Loucy (cell line): ENCODE results near the gene VMP1.
"Not testable (repeated sequence)": the region's sequence is repeated elsewhere in the genome, so short reads cannot be mapped to it uniquely, and the experiment has no call there.

Experiments used
- H2AFZ ChIP-seq: fragments of 200-600 bp; sonication (generic); 2 replicates; pipeline ENCODE4 v1.6.0; 2016; ENCODE audit warnings: antibody characterized with exemption, mild to moderate bottlenecking, low read length, moderate library complexity
- H3F3A ChIP-seq: fragments of 200-600 bp; 2 replicates; pipeline ENCODE4 v1.6.0; 2016; ENCODE audit warnings: antibody characterized with exemption, low read depth, mild to moderate bottlenecking
- H3K27me3 ChIP-seq: fragments of 200-600 bp; sonication (generic); 2 replicates; pipeline ENCODE4 v1.6.1; 2014; ENCODE audit warnings: low read length, mild to moderate bottlenecking; ENCODE audit not compliant: insufficient read depth, poor library complexity, severe bottlenecking
- H3K36me3 ChIP-seq: fragments of 200-600 bp; sonication (generic); 2 replicates; pipeline ENCODE4 v1.6.1; 2016; ENCODE audit warnings: low read length; ENCODE audit not compliant: insufficient read depth
- H3K4me1 ChIP-seq: fragments of 200-600 bp; sonication (generic); 2 replicates; pipeline ENCODE4 v1.5.1; 2014; ENCODE audit warnings: low read length, mild to moderate bottlenecking; ENCODE audit not compliant: insufficient read depth, poor library complexity, severe bottlenecking
- H3K4me2 ChIP-seq: fragments of 200-600 bp; sonication (generic); 2 replicates; pipeline ENCODE4 v1.6.0; 2014; ENCODE audit warnings: antibody characterized with exemption, low read length, low read depth, mild to moderate bottlenecking; ENCODE audit not compliant: poor library complexity, severe bottlenecking
- H3K4me3 ChIP-seq: fragments of 200-600 bp; sonication (generic); 2 replicates; pipeline ENCODE4 v1.5.1; 2014; ENCODE audit warnings: low read length, mild to moderate bottlenecking, mixed read lengths; ENCODE audit not compliant: poor library complexity, severe bottlenecking
- H3K79me2 ChIP-seq: fragments of 200-600 bp; sonication (generic); 2 replicates; pipeline ENCODE4 v1.6.1; 2014; ENCODE audit warnings: low read length; ENCODE audit not compliant: insufficient read depth
- H3K9ac ChIP-seq: fragments of 200-600 bp; sonication (generic); 2 replicates; pipeline ENCODE4 v1.6.0; 2014; ENCODE audit warnings: mild to moderate bottlenecking, low read depth, low read length, moderate library complexity; ENCODE audit not compliant: poor library complexity, severe bottlenecking
- H3K9me2 ChIP-seq: fragments of 200-600 bp; sonication (generic); replicated peaks from 2 replicates; pipeline ENCODE4 v1.6.1; 2016; ENCODE audit warnings: low read depth, low read length, mixed read lengths
- H3K9me3 ChIP-seq: fragments of 200-600 bp; sonication (generic); 2 replicates; pipeline ENCODE4 v1.6.1; 2014; ENCODE audit warnings: mild to moderate bottlenecking, antibody characterized with exemption, low read length, low read depth; ENCODE audit not compliant: insufficient read depth
- H4K20me1 ChIP-seq: fragments of 200-600 bp; sonication (generic); 2 replicates; pipeline ENCODE4 v1.6.0; 2014; ENCODE audit warnings: antibody characterized with exemption, low read length, mild to moderate bottlenecking; ENCODE audit not compliant: insufficient read depth, poor library complexity, severe bottlenecking
- CTCF ChIP-seq: fragments of 200-600 bp; sonication (generic); conservative IDR thresholded peaks from 2 replicates; pipeline ENCODE4 v1.5.1; 2014; ENCODE audit warnings: mild to moderate bottlenecking, antibody characterized with exemption, low read length
- EZH2phosphoT487 ChIP-seq: fragments of 200-600 bp; IDR thresholded peaks from 2 replicates; pipeline ENCODE4 v1.6.1; 2018; ENCODE audit warnings: antibody characterized with exemption, mild to moderate bottlenecking, moderate library complexity, borderline replicate concordance

The VMP1 gene

GRCh38 chr17:59851439-59852375 is 144.3 kb downstream of the VMP1 start:
- no peaks in the 10 kb centered on the region for H3K9me2 ChIP-seq
- no peaks in the 10 kb centered on the region for H3K79me2 ChIP-seq
- TF ChIP-seq CTCF = no peak
- no peak for TF ChIP-seq EZH2phosphoT487
- H3K36me3 ChIP-seq = no peaks in the 10 kb centered on the region
- no peaks in the 10 kb centered on the region for H3K27me3 ChIP-seq
- H3F3A ChIP-seq = no peaks in the 10 kb centered on the region; the same call in 1 of the 2 replicates
- H4K20me1 ChIP-seq = no peaks in the 10 kb centered on the region
- no peak overlapping the region for H3K9ac ChIP-seq
- no peak overlapping the region for H3K4me2 ChIP-seq
- H3K4me1 ChIP-seq = peaks cover 5% of the 10 kb centered on the region
- no peaks in the 10 kb centered on the region for H3K9me3 ChIP-seq
- H3K4me3 ChIP-seq = no peak overlapping the region
- no peak overlapping the region for H2AFZ ChIP-seq

GRCh38 chr17:59852847-59853167 is 145.4 kb downstream of the VMP1 start:
- not testable (repeated sequence) for H3K9me3 ChIP-seq, H3K4me3 ChIP-seq, H3K4me1 ChIP-seq, H3K27me3 ChIP-seq, H3K36me3 ChIP-seq, H3K9me2 ChIP-seq, H3K4me2 ChIP-seq, H3F3A ChIP-seq, H4K20me1 ChIP-seq, H3K79me2 ChIP-seq, H3K9ac ChIP-seq
- H2AFZ ChIP-seq = peak overlapping the region; percentile 38; the same call in 1 of the 2 replicates

- Histone ChIP-seq H3K9ac (no peak overlapping the region), H3K4me3 (no peak overlapping the region), H3K9me3 (no peaks in the 10 kb centered on the region), H3K4me1 (peaks cover 5% of the 10 kb centered on the region), H3K27me3 (no peaks in the 10 kb centered on the region), H3K4me2 (no peak overlapping the region), H4K20me1 (no peaks in the 10 kb centered on the region), H2AFZ (peak overlapping the region; percentile 38; the same call in 1 of the 2 replicates), H3K79me2 (no peaks in the 10 kb centered on the region), H3F3A (no peaks in the 10 kb centered on the region; the same call in 1 of the 2 replicates), H3K9me2 (no peaks in the 10 kb centered on the region), H3K36me3 (no peaks in the 10 kb centered on the region)
- TF ChIP-seq EZH2phosphoT487 (no peak), CTCF (peak; percentile 66)
Observed at GRCh38 chr17:59853168-59853918, 145.9 kb downstream of the VMP1 start.

DNA sequence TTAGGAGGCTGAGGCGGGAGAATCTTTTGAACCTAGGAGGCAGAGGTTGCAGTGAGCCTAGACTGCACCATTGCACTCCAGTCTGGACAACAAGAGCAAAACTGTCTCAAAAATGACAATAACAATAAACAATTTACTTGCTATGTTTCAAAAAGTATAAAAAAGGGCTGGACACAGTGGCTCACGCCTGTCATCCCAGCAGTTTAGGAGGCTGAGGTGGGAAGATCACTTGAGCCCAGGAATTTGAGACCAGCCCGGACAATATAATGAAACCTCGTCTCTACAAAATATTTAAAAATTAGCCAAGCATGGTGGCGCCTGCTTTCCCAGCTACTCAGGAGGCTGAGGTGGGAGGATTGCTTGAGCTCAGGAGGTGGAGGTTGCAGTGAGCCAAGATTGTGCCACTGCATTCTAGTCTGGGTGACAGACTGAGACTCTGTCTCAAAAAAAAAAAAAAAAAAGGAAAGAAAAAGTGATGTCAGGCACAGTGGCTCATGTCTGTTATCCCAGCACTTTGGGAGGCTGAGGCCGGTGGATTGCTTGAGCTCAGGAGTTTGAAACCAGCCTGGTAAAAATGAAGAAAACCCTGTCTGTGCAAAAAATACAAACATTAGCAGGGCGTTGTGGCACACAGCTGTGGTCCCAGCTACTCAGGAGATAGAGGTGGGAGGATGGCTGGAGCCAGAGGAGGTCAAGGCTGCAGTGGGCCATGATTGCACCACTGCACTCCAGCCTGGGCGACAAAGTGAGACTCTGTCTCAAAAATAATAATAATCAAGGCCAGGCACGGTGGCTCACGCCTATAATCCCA is 146.7 kb downstream of the VMP1 start:
- not testable (repeated sequence) for H3K36me3 ChIP-seq, H3K27me3 ChIP-seq, H3K9me2 ChIP-seq, H4K20me1 ChIP-seq, H3F3A ChIP-seq, H3K4me1 ChIP-seq, H3K4me2 ChIP-seq, H3K9me3 ChIP-seq, H3K79me2 ChIP-seq, H2AFZ ChIP-seq, H3K9ac ChIP-seq, H3K4me3 ChIP-seq
